KBM-7 (cell line): ENCODE measurements around the gene MLST8.
"Not testable (repeated sequence)": the region's sequence is repeated elsewhere in the genome, so short reads cannot be mapped to it uniquely, and the experiment has no call there.

Source experiments
- DNase-seq: peaks from one replicate; pipeline ENCODE4 v3.0.0-alpha.2; 2015
- in situ Hi-C: fragments of 300-500 bp; cut with MboI; formaldehyde crosslinking; loops from 2 replicates; pipeline ENCODE4 v1.14.3; 2020; ENCODE audit warnings: low sequenced_read_pairs, low pct_unique_long_range_greater_than_20kb, mixed read lengths

Gene MLST8

GRCh38 chr16:2237493-2238149 lies 32.4 kb downstream of the MLST8 start:
- in situ Hi-C loops: no loop called here
- no peak for DNase-seq

GRCh38 chr16:2238150-2238837 lies 33.0 kb downstream of the MLST8 start:
- in situ Hi-C loops: no loop called here

GRCh38 chr16:2238838-2239675 lies 33.8 kb downstream of the MLST8 start:
- no peak for DNase-seq
- in situ Hi-C loops: no loop called here

More at GRCh38 chr16:2238150-2238837, 33.0 kb downstream of the MLST8 start:
- no peak for DNase-seq

- DNase-seq, in situ Hi-C loops: not testable (repeated sequence)
These were observed 35.1 kb downstream of the MLST8 start for GRCh38 chr16:2240331-2240730.

- DNase-seq: no peak
- in situ Hi-C loops: no loop called here
These were observed 37.3 kb downstream of the MLST8 start for GRCh38 chr16:2242598-2242997.

GRCh38 chr16:2243031-2243528 lies 37.8 kb downstream of the MLST8 start:
- in situ Hi-C loops: no loop called here
- DNase-seq: no peak

- in situ Hi-C loops: no loop called here
- no peak for DNase-seq
These were observed 38.5 kb downstream of the MLST8 start for GRCh38 chr16:2243781-2244180.

GRCh38 chr16:2244301-2244700 lies 39.0 kb downstream of the MLST8 start:
- in situ Hi-C loops: no loop called here
- no peak for DNase-seq

- no peak for DNase-seq
These were observed 39.9 kb downstream of the MLST8 start for GRCh38 chr16:2244926-2245795.

GRCh38 chr16:2246301-2246885 lies 41.1 kb downstream of the MLST8 start:
- DNase-seq: no peak
- in situ Hi-C loops: no loop called here

More at GRCh38 chr16:2244926-2245795, 39.9 kb downstream of the MLST8 start:
- in situ Hi-C loops: no loop called here

GRCh38 chr16:2250652-2251295 lies 45.5 kb downstream of the MLST8 start:
- in situ Hi-C loops: no loop called here
- DNase-seq: peak; percentile 53

- in situ Hi-C loops: no loop called here
- DNase-seq: peak; percentile 93
These were observed 46.2 kb downstream of the MLST8 start, which contains the start of gene ECI1 for GRCh38 chr16:2251296-2252111. Gene ECI1 (minus strand): TSS chr16:2251587. CDS start chr16:2251566, 21 bp downstream.

GRCh38 chr16:2252806-2253148 lies 47.5 kb downstream of the MLST8 start:
- no peak for DNase-seq
- in situ Hi-C loops: no loop called here

- no peak for DNase-seq
- in situ Hi-C loops: no loop called here
These were observed 48.0 kb downstream of the MLST8 start for GRCh38 chr16:2253293-2253692.

- in situ Hi-C loops: no loop called here
- DNase-seq: no peak
These were observed 51.4 kb downstream of the MLST8 start for GRCh38 chr16:2256531-2257140.

GRCh38 chr16:2257726-2258125 lies 52.5 kb downstream of the MLST8 start:
- in situ Hi-C loops: no loop called here
- no peak for DNase-seq

- in situ Hi-C loops, DNase-seq: not testable (repeated sequence)
These were observed 53.3 kb downstream of the MLST8 start for GRCh38 chr16:2258530-2258929.
